ENCODE results near the gene SRGAP1. TPM values are rescaled to one million over a fixed set of nuclear protein-coding genes. Genes with fewer than 3 reads are reported as not detected.

The SRGAP1 gene
- polyA plus RNA-seq, 1 donor (not counting 4 experiments of a cell fraction or from before 2014, with no cell fraction given) = 4.5 TPM

GRCh38 chr12:64110864-64111263 is 266.4 kb downstream of the SRGAP1 start:
- Histone ChIP-seq H3K4me3 (ENCODE audit: control insufficient read depth in 2 of 3, extremely low read depth in 1 of 3, insufficient read depth in 2 of 3, low read depth in 1 of 3, low read length in 3 of 3) (no peak overlapping the region), H3K27me3 (ENCODE audit: control insufficient read depth, extremely low read depth, insufficient read depth, low read length) (no peaks in the 10 kb centered on the region), H4K20me1 (ENCODE audit: control insufficient read depth, extremely low read depth, insufficient read depth, low read length) (no peaks in the 10 kb centered on the region), H3K4me1 (ENCODE audit: control insufficient read depth, extremely low read depth, insufficient read depth, low read length) (no peaks in the 10 kb centered on the region), H3K9me3 (ENCODE audit: control insufficient read depth, low read depth, low read length) (no peaks in the 10 kb centered on the region), H3K27ac (ENCODE audit: control insufficient read depth, insufficient read depth, low read length) (no peak overlapping the region), H3K4me2 (ENCODE audit: control insufficient read depth, extremely low read depth, insufficient read depth, low read depth, low read length) (no peak overlapping the region), H3K79me2 (ENCODE audit: control insufficient read depth, insufficient read depth, low read length) (no peaks in the 10 kb centered on the region), H3K9ac (ENCODE audit: control insufficient read depth, extremely low read depth, insufficient read depth, low read length) (no peak overlapping the region), H2AFZ (ENCODE audit: control insufficient read depth, low read length) (no peak overlapping the region), H3K36me3 (ENCODE audit: control insufficient read depth in 2 of 2, extremely low read depth in 1 of 2, insufficient read depth in 2 of 2, low read length in 2 of 2) (peaks cover 9 to 28% of the 10 kb centered on the region in 2 experiments), H3K9me1 (ENCODE audit: control insufficient read depth, extremely low read depth, insufficient read depth, low read length) (no peaks in the 10 kb centered on the region)
- no peak for TF ChIP-seq CTCF (optimal IDR thresholded peaks at IDR 0.05 in 1 of 3, IDR thresholded peaks at IDR 0.05 in 1 of 3, conservative IDR thresholded peaks at IDR 0.05 in 1 of 3; ENCODE audit: extremely low read depth in 1 of 3, insufficient read depth in 2 of 3, low read length in 3 of 3)
- TF ChIP-seq EZH2 (IDR thresholded peaks at IDR 0.05; ENCODE audit: low read length) = no peak
- peak; percentile 55 for FAIRE-seq
- dilution Hi-C loops (cut with MboI; ENCODE audit: extremely low pct_ligation_motif_present, low sequenced_read_pairs) = no loop called here
- no peak for DNase-seq (ENCODE audit: low read depth, low spot score)

GRCh38 chr12:64116969-64117368 is 272.5 kb downstream of the SRGAP1 start:
- FAIRE-seq = no peak
- Histone ChIP-seq H3K4me3 (ENCODE audit: control insufficient read depth in 2 of 3, extremely low read depth in 1 of 3, insufficient read depth in 2 of 3, low read depth in 1 of 3, low read length in 3 of 3) (no peak overlapping the region), H3K9me3 (ENCODE audit: control insufficient read depth, low read depth, low read length) (no peaks in the 10 kb centered on the region), H3K27me3 (ENCODE audit: control insufficient read depth, extremely low read depth, insufficient read depth, low read length) (no peaks in the 10 kb centered on the region), H3K9ac (ENCODE audit: control insufficient read depth, extremely low read depth, insufficient read depth, low read length) (no peak overlapping the region), H3K36me3 (ENCODE audit: control insufficient read depth in 2 of 2, extremely low read depth in 1 of 2, insufficient read depth in 2 of 2, low read length in 2 of 2) (peaks cover 5 to 13% of the 10 kb centered on the region in 2 experiments), H3K9me1 (ENCODE audit: control insufficient read depth, extremely low read depth, insufficient read depth, low read length) (no peaks in the 10 kb centered on the region), H3K27ac (ENCODE audit: control insufficient read depth, insufficient read depth, low read length) (no peak overlapping the region), H3K4me2 (ENCODE audit: control insufficient read depth, extremely low read depth, insufficient read depth, low read depth, low read length) (no peak overlapping the region), H2AFZ (ENCODE audit: control insufficient read depth, low read length) (no peak overlapping the region), H4K20me1 (ENCODE audit: control insufficient read depth, extremely low read depth, insufficient read depth, low read length) (no peaks in the 10 kb centered on the region), H3K79me2 (ENCODE audit: control insufficient read depth, insufficient read depth, low read length) (no peaks in the 10 kb centered on the region), H3K4me1 (ENCODE audit: control insufficient read depth, extremely low read depth, insufficient read depth, low read length) (peaks cover 10% of the 10 kb centered on the region)
- TF ChIP-seq EZH2 (IDR thresholded peaks at IDR 0.05; ENCODE audit: low read length) = no peak
- no peak for TF ChIP-seq CTCF (optimal IDR thresholded peaks at IDR 0.05 in 1 of 3, IDR thresholded peaks at IDR 0.05 in 1 of 3, conservative IDR thresholded peaks at IDR 0.05 in 1 of 3; ENCODE audit: extremely low read depth in 1 of 3, insufficient read depth in 2 of 3, low read length in 3 of 3)
- dilution Hi-C loops (cut with MboI; ENCODE audit: extremely low pct_ligation_motif_present, low sequenced_read_pairs) = no loop called here
- no peak for DNase-seq (ENCODE audit: low read depth, low spot score)
